ENCODE data around the gene SLC9A9. TPM values are rescaled to one million over a fixed set of nuclear protein-coding genes. Genes with fewer than 3 reads are reported as not detected.

SLC9A9 gene
- total RNA-seq, 4 donors from 2014 or later, result 12.8 to 63.8 (median 33.3) TPM

GRCh38 chr3:143442814-143443447 is 405.3 kb downstream of the SLC9A9 start:
- peak overlapping the region in 1 of 2 donors; percentile 41 for H3K27ac ChIP-seq
- intact Hi-C loops (cut with DNase I; ENCODE audit: low total_unique reads), result no loop called here
- no peaks in the 10 kb centered on the region for H3K4me1 ChIP-seq
- TF ChIP-seq POLR2A (IDR thresholded peaks at IDR 0.05) (no peak), CTCF (IDR thresholded peaks at IDR 0.05) (no peak)
- H3K9me3 ChIP-seq, result no peaks in the 10 kb centered on the region
- no peak for DNase-seq
- no peaks in the 10 kb centered on the region for H3K36me3 ChIP-seq
- no peaks in the 10 kb centered on the region for H3K27me3 ChIP-seq
- no peak overlapping the region for H3K4me3 ChIP-seq

DNA sequence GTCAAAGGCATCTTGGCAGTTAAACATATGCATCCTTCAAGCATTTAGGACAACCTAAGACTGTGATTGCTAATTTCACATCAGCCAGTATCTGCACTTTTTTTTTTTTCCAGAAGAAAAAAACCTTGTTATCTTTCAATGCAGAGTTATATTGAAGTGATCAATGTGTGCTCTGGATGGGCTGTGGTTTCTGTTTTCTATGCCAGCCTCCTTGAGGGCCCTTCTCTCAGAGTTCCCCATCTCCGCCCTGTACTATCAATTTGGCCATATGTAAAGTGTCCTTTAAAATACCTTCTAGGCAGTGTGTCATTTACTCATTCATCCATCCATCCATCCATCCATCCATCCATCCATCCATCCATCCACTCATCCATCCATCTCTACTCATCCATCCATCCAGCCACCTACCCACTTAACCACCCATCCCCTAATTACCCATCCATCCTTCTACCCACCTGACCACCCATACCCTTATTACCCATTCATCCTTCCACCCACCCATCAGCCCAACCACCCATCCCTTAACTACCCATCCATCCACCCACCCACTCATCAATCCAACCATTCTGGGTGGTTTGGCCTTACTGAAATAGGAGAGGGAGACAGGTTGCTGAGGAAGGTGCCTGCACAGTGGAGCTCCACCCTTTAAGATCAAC is 406.6 kb downstream of the SLC9A9 start:
- Histone ChIP-seq H3K9me3 (no peaks in the 10 kb centered on the region), H3K4me3 (no peak overlapping the region), H3K36me3 (no peaks in the 10 kb centered on the region), H3K27me3 (no peaks in the 10 kb centered on the region), H3K27ac (no peak overlapping the region), H3K4me1 (no peaks in the 10 kb centered on the region)
- TF ChIP-seq POLR2A (IDR thresholded peaks at IDR 0.05) (no peak), CTCF (IDR thresholded peaks at IDR 0.05) (no peak)
- intact Hi-C loops (cut with DNase I; ENCODE audit: low total_unique reads), result no loop called here
- DNase-seq, result no peak

DNA sequence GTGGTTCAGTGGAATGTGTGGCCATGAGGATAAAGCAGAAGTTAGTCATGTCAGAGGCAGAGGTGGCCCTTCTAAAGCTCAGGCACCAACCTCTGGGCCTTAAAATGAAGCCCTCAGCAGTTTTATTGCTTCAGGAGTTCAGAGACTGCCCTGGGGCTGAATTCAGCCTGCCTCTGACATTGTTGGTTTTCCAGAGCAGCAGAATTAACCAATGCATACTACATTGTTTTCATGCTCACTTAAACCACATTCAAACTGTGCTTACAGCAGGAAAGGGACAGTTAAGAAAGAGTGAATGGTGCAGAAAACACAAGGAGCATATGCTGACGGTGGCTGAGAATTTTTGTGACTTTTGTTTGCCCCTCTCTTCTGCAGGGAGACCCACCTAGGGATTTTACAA is 408.5 kb downstream of the SLC9A9 start:
- intact Hi-C loops (cut with DNase I; ENCODE audit: low total_unique reads), result no loop called here
- Histone ChIP-seq H3K4me1 (no peaks in the 10 kb centered on the region), H3K4me3 (no peak overlapping the region), H3K36me3 (no peaks in the 10 kb centered on the region), H3K27me3 (no peaks in the 10 kb centered on the region), H3K9me3 (no peaks in the 10 kb centered on the region), H3K27ac (no peak overlapping the region)
- DNase-seq, result no peak
- TF ChIP-seq POLR2A (IDR thresholded peaks at IDR 0.05), result no peak
- no peak for TF ChIP-seq CTCF (IDR thresholded peaks at IDR 0.05)

- intact Hi-C loops (cut with DNase I; ENCODE audit: low total_unique reads), result no loop called here
- Histone ChIP-seq H3K27me3 (no peaks in the 10 kb centered on the region), H3K4me1 (no peaks in the 10 kb centered on the region), H3K36me3 (no peaks in the 10 kb centered on the region), H3K27ac (no peak overlapping the region), H3K4me3 (no peak overlapping the region), H3K9me3 (no peaks in the 10 kb centered on the region)
- no peak for DNase-seq
- TF ChIP-seq POLR2A (IDR thresholded peaks at IDR 0.05) (no peak), CTCF (IDR thresholded peaks at IDR 0.05) (no peak)
Observed at GRCh38 chr3:143437405-143437804, 410.9 kb downstream of the SLC9A9 start.

- H3K36me3 ChIP-seq, result no peaks in the 10 kb centered on the region
- no peak overlapping the region for H3K4me3 ChIP-seq
- no peaks in the 10 kb centered on the region for H3K27me3 ChIP-seq
- no peak for TF ChIP-seq CTCF (IDR thresholded peaks at IDR 0.05)
- TF ChIP-seq POLR2A (IDR thresholded peaks at IDR 0.05), result no peak
- H3K9me3 ChIP-seq, result no peaks in the 10 kb centered on the region
- intact Hi-C loops (cut with DNase I; ENCODE audit: low total_unique reads), result no loop called here
- no peak for DNase-seq
- H3K4me1 ChIP-seq, result no peaks in the 10 kb centered on the region
- H3K27ac ChIP-seq, result no peak overlapping the region
Observed at GRCh38 chr3:143436231-143436930, 411.9 kb downstream of the SLC9A9 start.

All from uterus (tissue), 4 donors.